Measurements from ENCODE around the gene TTC21B. TPM values are rescaled to one million over a fixed set of nuclear protein-coding genes. Genes with fewer than 3 reads are reported as not detected.

Gene TTC21B
- total and polyA plus RNA-seq, 10 of the 15 experiments (the other 5 are each of a cell fraction or from before 2014, with no cell fraction given) = 2.7 to 22.4 (median 11.3) TPM

- TF ChIP-seq POLR2AphosphoS2 (IDR thresholded peaks at IDR 0.05; ENCODE audit: low read depth, low read length) = no peak
- TF ChIP-seq SP1 (IDR thresholded peaks at IDR 0.05; ENCODE audit: low read depth, low read length) = no peak
- TF ChIP-seq NFIC (IDR thresholded peaks at IDR 0.05; ENCODE audit: low read depth, low read length) = peak; percentile 32; the same call in 1 of the 2 replicates
- no peak for TF ChIP-seq ZBED1 (IDR thresholded peaks at IDR 0.05; ENCODE audit: borderline replicate concordance)
- no peak for TF ChIP-seq SMAD1 (IDR thresholded peaks at IDR 0.05; ENCODE audit: low read depth, partially characterized antibody)
- TF ChIP-seq JUND (IDR thresholded peaks at IDR 0.05; ENCODE audit: low read depth, low read length) = no peak
- no peak for TF ChIP-seq CEBPZ (IDR thresholded peaks at IDR 0.05; ENCODE audit: low read depth, low read length)
- no peak for TF ChIP-seq LARP7 (IDR thresholded peaks at IDR 0.05)
- TF ChIP-seq HDAC6 (IDR thresholded peaks at IDR 0.05; ENCODE audit: unreplicated experiment) = no peak
- no peak for TF ChIP-seq CREB1 (IDR thresholded peaks at IDR 0.05; ENCODE audit: low read depth)
- TF ChIP-seq BCL11A (IDR thresholded peaks at IDR 0.05; ENCODE audit: low read depth, low read length) = no peak
- TF ChIP-seq EED (IDR thresholded peaks at IDR 0.05; ENCODE audit: low read depth) = no peak
- TF ChIP-seq NFYB (IDR thresholded peaks at IDR 0.05; ENCODE audit: insufficient read depth, low read depth, low read length) = no peak
- TF ChIP-seq RELA (IDR thresholded peaks at IDR 0.05; ENCODE audit: borderline replicate concordance, partially characterized antibody) = no peak
- no peak for TF ChIP-seq RAD51 (IDR thresholded peaks at IDR 0.05)
- TF ChIP-seq PKNOX1 (IDR thresholded peaks at IDR 0.05) = peak; percentile 30; the same call in 1 of the 2 replicates
- TF ChIP-seq CHD4 (IDR thresholded peaks at IDR 0.05) = no peak
Observed at GRCh38 chr2:165877565-165878550, 75.7 kb downstream of the TTC21B start (continued).

Data from GM12878 (cell line).